Stimulated activated CD4-positive, alpha-beta T cell treated with anti-CD3 and anti-CD28 coated beads, Interleukin-4, amount 100 ng/mL, for 48 hours (primary cell): ENCODE data around the gene IRX3.

Experiments
- DNase-seq, 2 donors: peaks; one replicate each; pipeline ENCODE4 v3.0.0-alpha.2; 2020; ENCODE audit warnings: low read depth in 2 of 2

Gene IRX3

GRCh38 chr16:54290833-54291655, 4.5 kb upstream of the IRX3 start:
- DNase-seq = no peak

GRCh38 chr16:54289945-54290832, 3.6 kb upstream of the IRX3 start:
- DNase-seq = no peak

GRCh38 chr16:54289242-54289944, 2.8 kb upstream of the IRX3 start:
- no peak for DNase-seq

- DNase-seq = no peak
Measured at GRCh38 chr16:54288835-54289241, 2.3 kb upstream of the IRX3 start.

- no peak for DNase-seq
Measured at GRCh38 chr16:54288030-54288834, 1.6 kb upstream of the IRX3 start.

- DNase-seq = no peak
Measured at GRCh38 chr16:54287131-54288029, 793 bp upstream of the IRX3 start.

- DNase-seq = no peak
Measured at GRCh38 chr16:54286090-54286365, 559 bp downstream of the IRX3 start.

GRCh38 chr16:54285414-54286089, 1.0 kb downstream of the IRX3 start:
- no peak for DNase-seq

- DNase-seq = no peak
Measured at GRCh38 chr16:54284931-54285413, 1.6 kb downstream of the IRX3 start.

GRCh38 chr16:54284319-54284930, 2.2 kb downstream of the IRX3 start:
- DNase-seq = no peak

- DNase-seq = no peak
Measured at GRCh38 chr16:54283725-54284318, 2.8 kb downstream of the IRX3 start.

GRCh38 chr16:54282928-54283724, 3.5 kb downstream of the IRX3 start:
- DNase-seq = no peak

- peak in 1 of 2 donors; percentile 40 for DNase-seq
Measured at GRCh38 chr16:54282202-54282927, 4.2 kb downstream of the IRX3 start.

- no peak for DNase-seq
Measured at GRCh38 chr16:54281535-54282201, 4.9 kb downstream of the IRX3 start.

GRCh38 chr16:54280751-54281150, 5.8 kb downstream of the IRX3 start:
- DNase-seq = no peak

GRCh38 chr16:54277845-54278703, 8.5 kb downstream of the IRX3 start:
- no peak for DNase-seq
